DMS153 treated with DMSO at 0.1 percent for 48 hours (cell line): ENCODE data around the gene IFT27.
A peak's percentile ranks its signal among the peaks of the same experiment; 100 is the strongest.

Experiments used
- DNase-seq: peaks from one replicate; lab custom pipeline; 2025; ENCODE audit not compliant: unreplicated experiment; lab: John Stamatoyannopoulos, UW

Gene IFT27

DNA sequence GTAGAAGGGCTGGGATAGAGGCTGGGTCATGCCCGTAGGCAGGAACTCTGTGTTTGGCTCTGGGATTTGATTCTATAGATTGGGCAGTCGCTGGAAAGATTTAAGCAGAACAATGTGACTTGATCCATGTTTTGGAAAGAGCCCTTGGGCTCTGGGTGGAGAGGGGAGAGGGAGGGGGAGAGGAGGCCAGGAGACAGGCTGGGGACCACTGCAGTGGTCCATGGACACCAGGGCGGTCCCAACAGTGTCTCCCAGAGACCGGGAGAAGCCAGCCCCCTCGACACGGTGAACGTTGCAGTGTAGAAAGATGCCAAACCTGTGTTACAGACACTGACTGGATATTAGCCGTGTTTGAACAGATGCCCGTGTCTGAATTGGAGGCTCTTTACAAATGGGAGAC, 21.5 kb upstream of the IFT27 start:
- no peak for DNase-seq

DNA sequence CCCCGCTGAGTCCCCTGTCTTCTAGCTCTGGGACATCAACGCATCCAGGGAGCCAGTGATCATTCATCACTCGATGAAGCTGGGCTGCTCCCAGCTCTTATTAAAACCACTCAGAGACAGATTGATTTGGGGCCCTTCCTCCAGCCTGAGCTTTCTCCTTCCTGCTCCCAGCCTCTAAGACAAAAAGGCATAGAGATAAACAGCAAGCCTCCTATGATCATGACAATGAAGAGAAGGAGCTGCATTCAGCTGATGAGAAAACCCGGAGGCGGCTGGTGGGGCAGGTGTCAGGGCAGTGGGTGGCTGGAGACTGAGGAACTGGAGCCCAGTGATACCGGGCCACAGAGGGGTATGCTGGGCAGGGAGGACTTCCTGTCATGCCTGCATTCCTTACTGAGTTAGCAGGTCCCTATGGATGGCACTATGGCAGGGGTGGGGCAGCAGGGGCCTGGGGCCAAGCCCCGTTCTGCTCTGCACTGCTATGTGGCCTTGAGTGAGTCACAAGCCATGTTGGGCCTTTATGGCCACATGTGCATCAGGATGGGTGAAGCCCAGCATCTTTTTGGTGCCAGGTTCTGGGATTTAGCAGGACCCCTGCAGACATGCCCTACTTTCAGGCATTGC, 20.7 kb upstream of the IFT27 start:
- no peak for DNase-seq

DNA sequence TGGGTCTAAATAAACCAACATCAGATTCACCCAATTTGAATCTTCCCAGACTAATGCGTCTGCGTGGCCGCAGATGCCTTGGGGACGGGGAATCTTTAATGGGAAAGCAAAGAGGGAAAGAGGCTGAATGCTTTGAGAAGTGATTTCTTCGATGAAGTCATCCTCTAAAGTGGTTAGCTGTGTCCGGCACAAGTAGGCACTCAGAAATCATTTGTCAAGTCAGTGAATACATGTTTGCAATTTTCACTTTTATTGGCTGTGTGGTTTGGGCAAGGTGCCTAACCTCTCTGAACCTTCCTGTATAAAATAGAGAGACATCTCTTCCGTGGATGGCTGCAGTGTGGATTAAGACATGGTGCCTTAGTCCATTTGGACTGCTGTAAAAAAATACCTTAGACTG, 19.7 kb upstream of the IFT27 start:
- no peak for DNase-seq

DNA sequence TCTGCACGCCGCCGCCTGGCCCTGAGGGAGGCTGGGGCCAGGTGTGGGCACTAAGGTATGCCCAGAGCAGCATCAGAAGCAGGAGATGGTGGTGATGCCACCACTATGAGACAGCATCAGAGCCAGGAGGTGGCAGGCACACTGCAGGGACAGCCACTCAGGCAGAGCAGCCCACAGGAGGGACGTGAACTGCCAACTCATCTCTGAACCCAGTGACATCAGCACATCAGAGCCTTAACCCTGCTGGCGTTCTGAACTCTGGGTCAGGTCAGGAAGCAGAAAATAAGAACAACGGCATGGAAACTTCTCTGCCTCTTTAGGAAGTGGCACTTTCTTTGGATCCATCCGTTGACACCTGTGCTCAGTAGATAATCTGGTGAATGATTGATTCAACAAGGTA, 14.7 kb upstream of the IFT27 start:
- no peak for DNase-seq

DNA sequence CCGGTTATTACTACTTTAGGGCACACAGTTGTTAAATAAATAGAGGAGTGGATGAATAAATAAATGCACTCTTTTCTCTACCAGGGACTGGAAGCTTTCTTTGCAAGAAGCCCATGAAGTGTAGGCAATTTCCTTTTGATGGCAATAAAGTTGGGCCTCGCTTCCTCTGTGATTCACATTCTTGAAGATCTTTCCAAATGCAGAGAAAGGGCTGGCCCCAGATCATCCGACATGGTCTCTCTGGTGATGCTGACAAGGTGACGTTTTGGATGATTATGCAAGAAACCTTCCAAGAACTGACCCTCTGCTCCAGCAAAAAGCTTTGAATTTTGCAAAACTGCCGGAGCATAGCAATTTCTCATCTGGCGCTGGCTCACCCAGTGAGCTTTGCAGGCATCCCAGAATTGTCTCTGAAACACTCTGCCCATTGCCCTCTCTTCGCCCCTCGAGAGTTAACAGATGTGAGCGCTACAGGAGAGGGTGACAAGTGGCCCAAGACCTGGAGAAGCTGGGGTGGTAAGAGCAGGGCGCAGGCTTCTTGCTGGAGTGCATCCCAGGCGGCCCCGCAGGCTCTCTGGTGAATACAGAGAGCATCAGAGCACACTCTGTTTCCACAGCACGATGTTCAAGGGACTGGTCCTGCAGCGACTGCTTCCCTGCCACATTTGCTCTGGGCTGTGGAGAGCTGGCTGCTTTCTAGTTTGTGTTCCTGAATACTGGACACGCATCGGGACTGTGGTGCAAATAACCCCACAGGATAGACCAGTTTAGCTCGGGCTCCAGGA, 11.5 kb upstream of the IFT27 start:
- DNase-seq, result no peak

DNA sequence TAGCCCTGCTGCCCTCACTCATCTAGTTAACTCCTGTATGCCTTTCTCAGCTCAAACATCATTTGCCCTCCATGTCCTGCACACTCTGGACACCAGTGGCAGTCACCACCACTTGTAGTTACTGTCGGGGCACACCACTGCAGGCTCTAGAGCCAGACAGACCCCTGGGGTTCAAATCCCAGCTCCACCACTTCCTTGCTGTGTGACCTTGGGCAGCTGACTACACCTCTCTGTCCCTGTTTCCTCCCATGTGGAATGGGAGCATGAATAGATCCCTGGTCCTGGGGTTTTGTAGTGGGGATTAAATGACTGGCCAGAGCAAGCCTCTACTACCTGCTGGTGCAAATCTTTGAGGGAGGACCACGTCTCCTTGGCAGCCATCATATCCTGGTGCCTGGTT, 7.8 kb upstream of the IFT27 start:
- DNase-seq, result no peak

DNA sequence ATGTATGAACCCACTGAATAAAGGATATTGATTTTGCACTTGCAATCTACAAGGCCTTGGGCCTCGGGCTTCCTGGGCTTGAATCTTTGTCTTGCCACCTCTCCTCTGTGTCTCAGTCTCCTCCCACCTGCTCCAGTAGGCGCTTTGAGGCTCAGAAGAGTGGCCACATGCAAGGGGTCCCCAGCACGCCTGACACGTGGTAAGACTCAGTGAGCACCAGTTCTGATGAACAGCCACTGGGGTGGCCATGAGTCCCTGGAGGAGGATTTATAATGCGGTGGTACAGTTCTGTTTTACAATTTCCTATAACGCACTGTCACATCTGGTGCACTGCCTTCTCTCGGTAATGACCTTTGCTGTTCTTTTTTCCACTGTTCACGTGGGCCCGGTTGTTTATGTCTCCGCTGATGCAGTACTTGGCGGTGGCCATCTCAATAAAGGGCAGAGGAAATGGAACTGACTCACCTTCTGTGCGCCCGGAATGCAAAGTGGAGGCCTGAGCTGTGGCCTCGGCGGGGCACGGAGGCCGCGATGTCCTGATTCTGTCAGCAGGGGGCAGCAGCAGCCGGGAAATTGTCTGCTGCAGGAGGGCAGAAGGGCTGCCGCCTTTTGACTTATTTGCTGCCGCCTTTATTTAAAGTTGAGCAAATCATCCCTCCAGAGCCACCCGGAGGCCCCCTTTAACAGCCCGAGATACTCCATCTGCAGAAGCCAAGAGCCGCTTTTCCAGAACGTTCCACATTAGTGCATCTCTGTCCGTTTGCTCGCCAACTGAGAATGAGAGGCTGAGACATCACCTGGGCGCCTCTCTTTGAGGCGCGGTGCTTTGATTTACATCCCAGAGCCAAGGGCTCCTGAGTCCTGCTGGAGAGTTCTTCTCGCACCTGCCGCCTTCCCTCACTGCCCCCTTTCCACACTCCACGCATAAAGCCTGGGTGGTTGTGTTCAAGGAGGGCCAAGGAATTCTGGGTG, 6.0 kb upstream of the IFT27 start:
- DNase-seq, result peak; percentile 74

DNA sequence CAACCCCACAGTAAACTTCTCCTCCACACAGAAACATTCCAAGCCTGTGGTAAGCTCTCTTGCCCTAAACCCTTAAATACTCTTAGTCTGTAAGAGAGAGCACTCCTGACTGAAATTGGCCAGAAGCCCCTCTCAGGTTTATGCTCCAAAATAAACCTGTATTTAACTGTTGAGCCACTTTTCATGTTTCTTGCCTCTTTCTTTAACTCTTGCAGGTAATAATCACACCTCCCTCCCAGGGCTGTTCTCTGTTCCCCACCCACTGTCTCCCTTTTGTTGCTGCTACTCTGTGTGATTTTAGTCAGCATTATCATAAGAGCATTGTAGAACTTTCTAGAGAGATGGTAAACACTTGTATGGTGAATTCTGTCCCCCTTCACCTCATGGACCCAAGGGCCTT, 2.1 kb upstream of the IFT27 start:
- DNase-seq, result no peak

DNA sequence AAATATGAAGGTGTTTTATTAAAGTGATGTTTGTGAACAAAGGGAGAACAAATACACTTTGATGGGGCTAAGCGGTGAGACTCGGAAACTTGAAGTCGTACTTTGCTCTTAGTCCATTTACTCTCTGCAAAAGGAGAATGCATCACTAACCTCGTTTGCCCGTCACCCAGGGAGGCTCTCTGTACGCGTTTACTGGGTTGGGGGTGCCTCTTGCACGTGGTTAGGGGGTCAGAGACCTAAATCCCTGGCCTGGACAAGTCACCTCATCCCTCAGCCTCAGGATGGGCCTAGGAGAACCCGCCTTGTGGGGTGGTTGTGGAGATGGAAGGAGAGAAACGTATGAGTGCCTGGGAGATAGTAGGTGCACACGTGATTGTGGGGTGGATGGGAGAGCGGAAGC, 803 bp upstream of the IFT27 start:
- no peak for DNase-seq

DNA sequence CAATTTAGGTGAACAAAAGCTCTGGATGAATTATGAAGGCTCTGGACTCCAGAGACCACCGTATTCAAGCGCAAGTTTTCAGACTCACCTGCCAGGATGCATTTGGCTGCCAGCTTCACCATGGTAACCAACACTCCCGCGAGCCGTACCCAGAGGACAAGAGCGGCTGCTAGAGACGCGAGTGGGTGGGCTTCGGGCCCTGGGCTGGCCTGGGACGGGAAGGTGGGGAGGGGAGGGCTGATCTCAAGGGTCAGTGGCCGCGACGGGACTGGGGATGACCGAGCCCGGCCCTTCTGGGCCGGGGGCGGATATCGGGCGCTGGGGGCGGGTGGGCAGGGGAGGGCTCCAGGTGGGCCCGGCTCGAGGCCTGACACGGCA, 344 bp downstream of the IFT27 start:
- DNase-seq, result no peak

DNA sequence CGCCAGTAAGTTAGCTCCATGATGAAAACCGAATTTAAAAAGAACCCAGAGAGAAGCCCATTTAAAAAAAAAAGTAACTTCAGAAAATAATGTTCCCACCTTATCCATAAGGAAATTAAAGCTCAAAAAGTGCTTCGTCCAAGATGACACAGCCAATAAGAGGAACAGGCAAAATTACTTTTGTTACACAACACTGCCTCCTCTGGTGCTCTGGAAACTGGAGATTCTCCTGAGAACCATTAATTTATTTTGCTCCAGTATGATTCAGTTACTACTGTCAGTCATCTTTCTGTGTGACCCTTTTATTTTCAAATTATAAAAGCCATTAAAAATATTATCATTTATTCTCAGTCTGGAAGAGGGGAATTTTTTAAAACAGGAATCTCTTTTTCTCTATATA, 2.0 kb downstream of the IFT27 start:
- DNase-seq, result no peak

DNA sequence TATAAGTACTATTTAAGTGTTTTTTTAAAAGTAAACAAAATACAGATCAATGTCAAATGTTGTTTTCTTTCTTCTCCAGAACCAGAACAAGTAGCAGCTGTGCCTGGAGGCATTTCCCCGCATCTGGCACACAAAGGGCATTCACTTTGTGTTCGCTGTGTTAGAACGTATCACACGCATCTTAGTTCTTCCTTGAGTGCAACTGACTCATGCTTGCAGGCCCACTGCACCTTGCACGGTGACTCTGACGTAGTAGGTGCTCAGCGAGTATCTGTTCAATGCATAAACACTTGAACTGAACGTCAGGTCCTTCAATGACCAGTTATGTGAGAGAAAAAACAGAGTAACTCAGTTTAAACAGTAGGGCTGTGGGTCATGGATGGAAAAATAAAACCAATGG, 3.5 kb downstream of the IFT27 start:
- no peak for DNase-seq

DNA sequence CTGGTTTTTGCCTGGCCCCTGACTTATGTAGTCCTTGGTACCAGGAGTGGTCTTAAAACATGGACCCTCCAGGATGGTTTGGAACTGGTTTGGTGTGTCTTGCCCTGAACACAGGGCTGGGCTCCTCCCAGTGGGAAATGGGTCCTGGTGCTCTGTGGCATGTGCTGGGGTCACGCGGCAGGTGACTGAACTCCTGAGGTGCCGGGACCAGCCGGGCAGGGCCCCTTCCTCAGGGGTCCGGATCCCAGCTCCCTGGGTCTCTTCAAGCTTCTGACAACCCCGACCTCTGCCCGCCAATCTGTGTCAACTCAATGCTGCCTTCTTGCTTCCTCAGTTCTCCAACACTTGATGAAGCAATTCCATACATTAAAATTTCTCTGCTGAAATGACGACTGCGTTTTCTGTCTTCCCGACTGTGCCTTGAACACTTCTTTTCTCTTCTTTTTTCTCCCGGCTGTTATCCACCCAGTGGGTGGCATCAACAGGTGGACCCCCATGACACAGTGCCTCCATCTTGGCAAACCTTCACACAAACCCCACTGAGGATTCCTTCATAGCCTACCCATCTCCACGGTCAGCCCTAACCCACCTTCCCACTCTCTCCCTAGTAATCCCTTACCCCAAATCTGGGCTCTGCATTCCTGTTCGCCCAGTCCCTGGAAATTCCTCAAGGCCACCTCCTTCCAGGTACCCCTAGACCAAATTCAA, 4.4 kb downstream of the IFT27 start:
- no peak for DNase-seq

DNA sequence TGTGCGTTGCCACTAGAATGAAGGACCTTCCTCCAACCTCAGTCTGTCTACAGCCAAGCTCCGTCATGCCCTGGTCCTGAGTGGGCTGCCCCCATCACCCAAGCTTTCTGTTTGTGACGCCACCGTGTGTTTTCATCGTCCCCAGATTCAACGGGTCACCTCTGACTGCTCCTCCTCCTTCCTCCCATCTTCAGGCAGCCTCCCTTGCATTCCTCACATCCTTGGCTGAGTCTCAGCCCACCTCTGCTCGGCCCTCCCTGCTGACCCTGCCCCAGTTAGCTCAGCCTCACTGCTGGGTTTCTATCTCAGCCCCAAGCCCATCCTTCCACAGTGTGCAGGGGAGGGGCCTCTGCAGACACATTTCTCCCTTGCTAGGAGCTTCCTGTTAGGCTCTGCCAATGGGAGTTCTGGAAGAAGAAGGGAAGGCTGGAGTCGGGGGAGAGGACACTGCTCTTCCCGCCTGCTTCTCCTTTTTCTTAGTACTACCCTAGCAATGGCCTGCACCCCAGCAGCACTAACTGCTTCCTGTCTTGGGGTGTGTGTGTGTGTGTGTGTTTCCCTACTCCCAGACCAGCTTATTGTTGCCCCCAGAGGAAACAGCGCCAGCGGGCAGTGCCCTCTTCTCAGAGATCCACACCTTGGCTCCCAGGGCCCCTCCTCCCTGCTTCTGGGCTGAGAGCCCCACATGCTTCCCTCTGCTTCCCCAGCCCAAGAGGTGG, 5.2 kb downstream of the IFT27 start:
- no peak for DNase-seq

DNA sequence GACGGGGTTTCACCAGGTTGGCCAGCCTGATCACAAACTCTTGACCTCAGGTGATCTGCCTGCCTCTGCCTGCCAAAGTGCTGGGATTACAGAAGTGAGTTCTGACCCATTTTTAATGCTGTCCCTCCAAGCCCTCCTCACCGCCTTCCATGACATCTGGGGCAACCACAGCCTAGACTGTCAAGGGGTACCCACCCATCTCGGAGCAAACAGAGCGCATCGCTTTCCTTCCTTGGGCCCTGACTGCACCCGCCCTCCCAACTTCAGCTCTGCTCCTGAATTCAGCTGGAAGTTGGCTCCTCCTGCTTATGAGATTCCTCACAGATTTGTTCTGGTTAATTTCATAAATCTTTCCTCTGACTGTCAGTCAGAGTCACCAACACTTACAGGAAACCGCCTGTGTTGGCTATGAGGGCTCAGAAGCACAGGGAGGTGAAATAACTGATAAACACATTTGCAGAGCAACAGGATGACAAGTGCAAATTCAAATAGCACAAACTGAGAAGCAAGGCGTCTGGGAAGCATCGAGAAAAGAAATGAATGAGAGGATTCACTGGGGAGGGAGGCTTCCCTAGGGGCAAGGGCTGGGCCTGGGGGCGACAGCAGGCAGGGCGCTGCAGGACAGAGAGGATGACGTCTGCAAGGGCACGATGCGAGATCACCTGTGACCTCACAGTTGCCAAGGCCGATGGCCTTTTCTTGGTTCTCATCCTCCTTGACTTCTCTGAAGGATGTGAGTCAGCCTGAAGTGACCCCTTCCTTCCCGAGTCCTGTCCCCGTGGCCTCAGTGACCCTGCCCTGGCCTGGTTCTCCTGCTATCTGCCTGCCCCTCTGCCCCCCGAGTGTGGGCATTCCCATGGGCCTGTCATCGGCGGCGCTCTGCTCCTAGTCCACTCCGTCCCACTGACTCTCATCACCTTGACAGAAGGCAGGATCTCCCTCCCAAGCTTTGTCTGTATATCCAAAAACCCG, 6.1 kb downstream of the IFT27 start:
- no peak for DNase-seq

DNA sequence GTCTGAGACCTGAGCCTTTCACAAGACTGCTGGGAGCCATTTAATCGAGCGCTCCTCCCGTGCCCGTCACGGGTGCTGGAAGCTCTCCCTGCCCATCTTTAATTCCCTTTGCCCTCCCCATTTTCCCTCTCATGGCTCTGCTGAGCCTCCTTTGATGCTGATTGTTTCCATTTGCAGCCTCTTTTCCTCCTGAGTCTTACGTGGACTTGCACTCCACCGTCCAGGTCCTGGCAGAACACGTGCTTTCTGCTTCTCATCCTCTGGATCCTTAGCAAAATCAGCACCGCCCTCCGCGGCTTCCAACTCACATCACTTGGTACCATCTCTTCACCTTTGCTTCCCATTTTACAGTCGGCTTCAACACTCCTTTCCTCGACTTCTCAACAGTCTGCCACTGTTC, 7.3 kb downstream of the IFT27 start:
- DNase-seq, result no peak

DNA sequence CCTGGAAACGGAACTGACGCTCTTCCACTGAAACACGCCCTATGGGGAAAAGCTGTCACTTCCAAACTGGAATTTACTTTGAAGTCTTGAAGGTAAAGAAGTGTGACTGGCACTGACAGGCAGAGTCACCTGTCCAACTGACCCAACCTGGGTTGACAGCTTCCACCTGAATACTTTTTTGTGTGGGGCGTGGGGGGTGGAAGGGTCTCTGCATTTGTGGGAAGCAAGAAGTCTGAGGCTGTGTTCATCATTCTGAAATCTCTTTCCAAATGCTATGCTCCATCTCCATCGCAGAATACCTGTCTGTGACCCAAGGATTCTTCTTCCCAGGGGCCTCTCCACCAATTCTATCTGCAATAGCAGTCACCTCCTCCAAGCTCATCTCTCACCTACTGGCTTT, 7.8 kb downstream of the IFT27 start:
- DNase-seq, result no peak

DNA sequence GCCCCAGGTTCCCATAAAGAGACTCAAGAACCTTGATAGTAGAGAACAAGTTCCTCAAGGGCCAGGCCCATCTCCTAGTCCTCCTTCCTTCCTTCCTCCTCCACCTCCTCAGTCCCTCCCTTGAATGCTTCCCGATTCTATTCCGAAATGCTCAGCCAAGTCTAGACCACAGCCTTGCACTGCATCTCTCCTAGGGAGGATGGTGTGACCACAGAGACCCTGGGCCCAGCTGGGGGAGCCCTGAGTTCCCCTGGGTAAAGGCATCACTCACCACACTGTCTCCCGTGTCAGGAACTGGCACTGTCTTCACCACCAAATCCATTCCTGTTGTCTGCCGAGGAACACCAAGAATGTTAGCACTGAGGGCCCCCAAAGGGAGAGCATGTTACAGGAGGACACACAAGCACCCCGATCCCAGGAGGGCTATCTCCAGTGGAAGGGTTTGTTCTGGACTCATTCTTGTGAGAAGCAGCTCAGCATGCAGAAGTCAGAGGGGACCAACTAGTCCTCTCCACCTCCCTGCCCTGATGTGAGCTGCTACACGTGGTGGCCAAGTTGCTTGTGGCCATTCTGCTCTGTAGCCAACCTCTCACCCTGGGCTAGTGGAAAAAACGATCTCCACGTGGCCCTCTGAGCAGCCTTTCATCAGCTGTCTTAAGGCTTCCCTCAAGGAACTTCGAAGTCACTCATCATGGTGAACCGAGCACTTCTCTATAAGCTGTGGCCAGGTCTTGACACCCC, 8.7 kb downstream of the IFT27 start:
- no peak for DNase-seq

DNA sequence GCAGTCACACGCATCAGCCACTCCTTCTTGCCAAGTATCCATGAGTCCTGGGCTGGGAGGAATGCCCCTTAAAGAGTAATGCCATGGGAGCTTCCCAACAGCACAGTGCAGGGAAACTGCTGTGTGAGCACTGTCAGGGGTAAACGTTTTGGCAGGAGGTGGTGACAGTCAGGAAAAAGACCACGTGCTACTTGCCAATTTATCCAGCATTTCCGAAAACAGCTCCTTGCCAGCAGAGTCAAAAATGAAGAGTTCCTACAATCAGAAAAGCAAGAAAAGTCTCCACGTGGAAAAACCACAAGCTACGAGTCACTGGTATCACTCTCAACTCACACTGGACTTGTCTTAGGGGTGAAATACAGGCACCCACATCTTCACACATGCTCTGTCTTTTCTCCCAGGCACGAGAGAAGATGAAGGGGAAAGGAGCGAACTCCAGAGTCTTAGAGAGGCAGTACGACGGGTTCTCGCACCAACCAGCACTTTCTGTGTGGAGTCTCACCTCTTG, 9.9 kb downstream of the IFT27 start:
- DNase-seq, result no peak
